Measurements from ENCODE around the gene MYBPC3.

MYBPC3 gene

DNA sequence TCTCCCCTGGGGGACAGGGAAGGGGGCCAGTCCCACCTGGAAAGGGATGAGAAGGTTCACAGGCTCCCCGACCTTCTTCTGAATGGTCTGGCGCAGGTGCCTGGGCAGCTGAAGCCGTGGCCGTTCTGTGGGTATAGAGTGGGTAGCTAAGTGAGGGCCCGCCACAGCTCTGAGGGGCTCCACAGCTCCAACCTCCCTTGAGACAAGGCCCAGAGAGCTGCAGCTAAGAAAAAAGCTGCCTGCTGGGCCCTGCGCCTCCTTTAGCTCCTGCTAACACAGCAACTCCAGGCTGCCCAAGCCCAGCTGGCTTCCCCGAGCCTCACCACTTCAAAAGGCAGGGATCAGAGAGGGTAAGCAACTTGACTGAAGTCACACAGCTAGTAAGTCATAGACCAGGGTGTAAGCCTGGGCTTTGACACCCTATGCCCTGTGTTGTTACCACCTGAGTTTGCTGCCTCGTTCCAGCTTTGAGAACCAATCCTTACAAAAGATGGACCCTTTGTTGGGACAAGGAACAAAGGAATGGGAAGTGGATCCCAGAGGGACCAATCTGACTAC is 18.5 kb downstream of the MYBPC3 start:
- H3K23ac ChIP-seq (ENCODE audit: low read length) = no peak overlapping the region
- WGBS (ENCODE audit: extremely low coverage, insufficient coverage, insufficient read length) = no CpG with 5 or more reads among the region's 8 CpGs
- no peak overlapping the region for H3K14ac ChIP-seq (ENCODE audit: low read length)

DNA sequence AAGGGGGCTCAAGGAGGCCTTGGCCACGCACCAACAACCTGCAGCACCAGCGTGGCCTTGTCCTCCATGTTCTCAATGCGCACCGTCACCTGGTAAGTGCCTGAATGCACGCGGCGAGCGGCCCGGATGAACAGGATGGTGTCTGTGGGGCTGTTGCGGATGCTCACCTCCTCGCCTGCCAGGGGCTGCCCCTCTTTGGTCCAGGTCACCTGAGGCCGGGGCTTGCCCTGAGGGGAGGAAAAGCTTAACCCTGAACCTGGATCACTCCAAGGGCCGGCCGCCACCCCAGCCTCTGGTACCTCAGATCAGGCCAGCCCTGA is 19.0 kb downstream of the MYBPC3 start:
- H3K4me3 ChIP-seq (ENCODE audit: low read depth, low read length) = no peak overlapping the region
- H2BK120ac ChIP-seq (ENCODE audit: insufficient read depth, low read length, poor library complexity) = no peak overlapping the region
- no peaks in the 10 kb centered on the region for H3K4me1 ChIP-seq (ENCODE audit: control insufficient read depth in 1 of 2, insufficient read depth in 2 of 2, low read length in 2 of 2)
- H3K18ac ChIP-seq (ENCODE audit: low read length) = no peak overlapping the region
- no peak overlapping the region for H3K23ac ChIP-seq (ENCODE audit: low read length)
- no peak overlapping the region for H4K12ac ChIP-seq (ENCODE audit: low read depth, low read length)
- H3K79me2 ChIP-seq (ENCODE audit: control insufficient read depth, insufficient read depth, low read length, poor library complexity) = no peaks in the 10 kb centered on the region
- H3K4me2 ChIP-seq (ENCODE audit: low read length) = no peak overlapping the region
- H3K36me3 ChIP-seq (ENCODE audit: control insufficient read depth in 1 of 2, insufficient read depth in 2 of 2, low read length in 2 of 2) = peaks cover 17 to 21% of the 10 kb centered on the region in 2 experiments
- H3K9ac ChIP-seq (ENCODE audit: low read length) = no peak overlapping the region
- no peak overlapping the region for H3K4ac ChIP-seq (ENCODE audit: low read depth, low read length)
- H4K91ac ChIP-seq (ENCODE audit: low read depth, low read length) = no peak overlapping the region
- H4K8ac ChIP-seq (ENCODE audit: low read depth, low read length) = no peak overlapping the region
- H2BK5ac ChIP-seq (ENCODE audit: low read depth, low read length, poor library complexity) = no peak overlapping the region
- no peak overlapping the region for H3K14ac ChIP-seq (ENCODE audit: low read length)
- peaks cover 3% of the 10 kb centered on the region for H3K9me3 ChIP-seq (ENCODE audit: insufficient read depth, low read depth, low read length)
- H2BK12ac ChIP-seq (ENCODE audit: low read length) = no peak overlapping the region
- H2AFZ ChIP-seq (ENCODE audit: insufficient read depth, low read length, poor library complexity) = no peak overlapping the region
- no peaks in the 10 kb centered on the region for H3K79me1 ChIP-seq (ENCODE audit: low read length)
- no peak overlapping the region for H2AK5ac ChIP-seq (ENCODE audit: low read length)
- H3K27ac ChIP-seq (ENCODE audit: low read depth, low read length) = no peak overlapping the region
- DNase-seq = no peak
- H3K27me3 ChIP-seq (ENCODE audit: insufficient read depth, low read length) = no peaks in the 10 kb centered on the region
- WGBS (ENCODE audit: extremely low coverage, insufficient coverage, insufficient read length) = no CpG with 5 or more reads among the region's 14 CpGs

More for the DNA sequence above, 18.5 kb downstream of the MYBPC3 start:
- no peak overlapping the region for H4K12ac ChIP-seq (ENCODE audit: low read depth, low read length)
- H3K9ac ChIP-seq (ENCODE audit: low read length) = no peak overlapping the region
- H2BK120ac ChIP-seq (ENCODE audit: insufficient read depth, low read length, poor library complexity) = no peak overlapping the region
- H4K91ac ChIP-seq (ENCODE audit: low read depth, low read length) = no peak overlapping the region
- H3K4ac ChIP-seq (ENCODE audit: low read depth, low read length) = no peak overlapping the region
- no peak overlapping the region for H2BK5ac ChIP-seq (ENCODE audit: low read depth, low read length, poor library complexity)
- H3K4me3 ChIP-seq (ENCODE audit: low read depth, low read length) = no peak overlapping the region
- H3K9me3 ChIP-seq (ENCODE audit: insufficient read depth, low read depth, low read length) = peaks cover 3% of the 10 kb centered on the region
- H3K4me1 ChIP-seq (ENCODE audit: control insufficient read depth in 1 of 2, insufficient read depth in 2 of 2, low read length in 2 of 2) = no peaks in the 10 kb centered on the region
- H4K8ac ChIP-seq (ENCODE audit: low read depth, low read length) = no peak overlapping the region
- H2BK12ac ChIP-seq (ENCODE audit: low read length) = no peak overlapping the region
- no peaks in the 10 kb centered on the region for H3K79me2 ChIP-seq (ENCODE audit: control insufficient read depth, insufficient read depth, low read length, poor library complexity)
- H2AFZ ChIP-seq (ENCODE audit: insufficient read depth, low read length, poor library complexity) = no peak overlapping the region
- no peak overlapping the region for H3K27ac ChIP-seq (ENCODE audit: low read depth, low read length)
- no peak overlapping the region for H3K18ac ChIP-seq (ENCODE audit: low read length)
- H3K27me3 ChIP-seq (ENCODE audit: insufficient read depth, low read length) = no peaks in the 10 kb centered on the region
- no peak overlapping the region for H3K4me2 ChIP-seq (ENCODE audit: low read length)
- DNase-seq = no peak
- no peaks in the 10 kb centered on the region for H3K79me1 ChIP-seq (ENCODE audit: low read length)
- no peak overlapping the region for H2AK5ac ChIP-seq (ENCODE audit: low read length)
- peaks cover 12 to 16% of the 10 kb centered on the region in 2 experiments for H3K36me3 ChIP-seq (ENCODE audit: control insufficient read depth in 1 of 2, insufficient read depth in 2 of 2, low read length in 2 of 2)

DNA sequence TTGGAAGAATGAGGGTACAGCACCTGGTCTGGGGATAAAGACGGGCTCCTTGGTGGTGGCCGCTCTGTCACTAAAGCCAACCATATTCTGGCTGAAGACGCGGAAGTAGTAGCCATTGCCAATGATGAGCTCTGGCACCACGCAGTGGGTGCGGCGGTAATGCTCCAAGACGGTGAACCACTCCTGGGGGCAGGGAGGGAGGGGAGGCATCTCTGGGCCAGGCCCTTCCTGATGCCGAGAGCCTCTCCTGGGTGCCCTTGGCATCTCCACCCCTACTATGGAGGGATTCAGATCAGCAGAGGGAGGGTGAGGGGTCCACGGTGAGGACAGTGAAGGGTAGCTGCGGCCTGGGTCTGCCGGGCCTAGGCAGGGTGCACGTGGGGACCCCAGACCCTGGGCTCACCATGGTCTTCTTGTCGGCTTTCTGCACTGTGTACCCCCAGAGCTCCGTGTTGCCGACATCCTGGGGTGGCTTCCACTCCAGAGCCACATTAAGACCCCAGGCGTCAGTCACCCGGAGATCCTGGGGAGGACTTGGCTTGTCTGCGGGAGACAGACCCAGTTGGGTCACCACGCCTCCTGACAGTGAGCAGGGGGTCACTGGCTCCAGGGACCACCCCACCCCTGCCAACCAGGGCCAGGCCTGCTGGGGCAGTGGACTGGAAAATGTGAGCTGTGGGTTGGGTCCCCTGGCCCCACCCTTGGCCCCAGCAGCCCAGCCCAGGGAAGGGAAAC is 19.5 kb downstream of the MYBPC3 start:
- H3K4me1 ChIP-seq (ENCODE audit: control insufficient read depth in 1 of 2, insufficient read depth in 2 of 2, low read length in 2 of 2) = no peaks in the 10 kb centered on the region
- DNase-seq = no peak
- no peak overlapping the region for H3K4me3 ChIP-seq (ENCODE audit: low read depth, low read length)
- H2AK5ac ChIP-seq (ENCODE audit: low read length) = no peak overlapping the region
- H2BK120ac ChIP-seq (ENCODE audit: insufficient read depth, low read length, poor library complexity) = no peak overlapping the region
- H3K79me2 ChIP-seq (ENCODE audit: control insufficient read depth, insufficient read depth, low read length, poor library complexity) = no peaks in the 10 kb centered on the region
- H3K36me3 ChIP-seq (ENCODE audit: control insufficient read depth in 1 of 2, insufficient read depth in 2 of 2, low read length in 2 of 2) = peaks cover 22 to 26% of the 10 kb centered on the region in 2 experiments
- no peak overlapping the region for H2BK5ac ChIP-seq (ENCODE audit: low read depth, low read length, poor library complexity)
- no peak overlapping the region for H3K23ac ChIP-seq (ENCODE audit: low read length)
- H3K4ac ChIP-seq (ENCODE audit: low read depth, low read length) = no peak overlapping the region
- H3K18ac ChIP-seq (ENCODE audit: low read length) = no peak overlapping the region
- H3K4me2 ChIP-seq (ENCODE audit: low read length) = no peak overlapping the region
- no peak overlapping the region for H3K9ac ChIP-seq (ENCODE audit: low read length)
- no peaks in the 10 kb centered on the region for H3K79me1 ChIP-seq (ENCODE audit: low read length)
- no peak overlapping the region for H4K12ac ChIP-seq (ENCODE audit: low read depth, low read length)
- no peak overlapping the region for H3K14ac ChIP-seq (ENCODE audit: low read length)
- H2BK12ac ChIP-seq (ENCODE audit: low read length) = no peak overlapping the region
- peaks cover 3% of the 10 kb centered on the region for H3K9me3 ChIP-seq (ENCODE audit: insufficient read depth, low read depth, low read length)
- H4K91ac ChIP-seq (ENCODE audit: low read depth, low read length) = no peak overlapping the region
- no peak overlapping the region for H3K27ac ChIP-seq (ENCODE audit: low read depth, low read length)
- no CpG with 5 or more reads among the region's 20 CpGs for WGBS (ENCODE audit: extremely low coverage, insufficient coverage, insufficient read length)
- H3K27me3 ChIP-seq (ENCODE audit: insufficient read depth, low read length) = no peaks in the 10 kb centered on the region
- no peak overlapping the region for H4K8ac ChIP-seq (ENCODE audit: low read depth, low read length)
- no peak overlapping the region for H2AFZ ChIP-seq (ENCODE audit: insufficient read depth, low read length, poor library complexity)

DNA sequence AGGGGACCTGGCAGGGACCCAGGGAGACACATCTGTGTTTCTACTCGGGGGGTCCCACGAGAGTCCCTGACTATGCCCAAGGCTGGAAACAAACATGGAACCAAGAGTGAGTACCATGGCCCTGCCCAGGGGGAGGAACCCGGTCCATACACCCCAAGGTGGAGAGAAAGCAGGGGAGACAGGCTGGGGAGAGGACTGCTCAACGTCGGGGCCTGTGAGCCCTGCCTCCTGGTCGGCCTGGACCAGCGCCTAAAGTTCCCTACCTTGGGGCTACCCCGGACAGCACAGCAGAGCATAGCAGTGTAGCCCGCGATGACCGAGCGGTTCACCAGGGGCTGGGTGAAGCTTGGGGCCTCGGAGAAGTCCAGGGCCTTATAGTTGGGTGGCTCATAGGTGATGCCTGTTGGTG is 20.2 kb downstream of the MYBPC3 start:
- Histone ChIP-seq H2AFZ (ENCODE audit: insufficient read depth, low read length, poor library complexity) (no peak overlapping the region), H3K9ac (ENCODE audit: low read length) (no peak overlapping the region), H3K4ac (ENCODE audit: low read depth, low read length) (no peak overlapping the region), H3K18ac (ENCODE audit: low read length) (no peak overlapping the region), H4K8ac (ENCODE audit: low read depth, low read length) (no peak overlapping the region), H3K27ac (ENCODE audit: low read depth, low read length) (no peak overlapping the region), H2BK120ac (ENCODE audit: insufficient read depth, low read length, poor library complexity) (no peak overlapping the region), H3K36me3 (ENCODE audit: control insufficient read depth in 1 of 2, insufficient read depth in 2 of 2, low read length in 2 of 2) (peaks cover 28 to 32% of the 10 kb centered on the region in 2 experiments), H3K4me1 (ENCODE audit: control insufficient read depth in 1 of 2, insufficient read depth in 2 of 2, low read length in 2 of 2) (no peaks in the 10 kb centered on the region), H3K79me1 (ENCODE audit: low read length) (no peaks in the 10 kb centered on the region), H4K91ac (ENCODE audit: low read depth, low read length) (no peak overlapping the region), H2AK5ac (ENCODE audit: low read length) (no peak overlapping the region), H2BK12ac (ENCODE audit: low read length) (no peak overlapping the region), H2BK5ac (ENCODE audit: low read depth, low read length, poor library complexity) (no peak overlapping the region), H3K14ac (ENCODE audit: low read length) (no peak overlapping the region), H4K12ac (ENCODE audit: low read depth, low read length) (no peak overlapping the region), H3K23ac (ENCODE audit: low read length) (no peak overlapping the region), H3K4me3 (ENCODE audit: low read depth, low read length) (no peak overlapping the region), H3K9me3 (ENCODE audit: insufficient read depth, low read depth, low read length) (peaks cover 3% of the 10 kb centered on the region), H3K27me3 (ENCODE audit: insufficient read depth, low read length) (no peaks in the 10 kb centered on the region), H3K4me2 (ENCODE audit: low read length) (no peak overlapping the region), H3K79me2 (ENCODE audit: control insufficient read depth, insufficient read depth, low read length, poor library complexity) (no peaks in the 10 kb centered on the region)
- DNase-seq = no peak
- no CpG with 5 or more reads among the region's 13 CpGs for WGBS (ENCODE audit: extremely low coverage, insufficient coverage, insufficient read length)

Data from trophoblast cell (in vitro differentiated cells and primary cell).